ENCODE measurements around the gene CNTN2. TPM values are rescaled to one million over a fixed set of nuclear protein-coding genes. Genes with fewer than 3 reads are reported as not detected.

CNTN2 gene
- total RNA-seq, 6 experiments from 2014 or later, result not detected

DNA sequence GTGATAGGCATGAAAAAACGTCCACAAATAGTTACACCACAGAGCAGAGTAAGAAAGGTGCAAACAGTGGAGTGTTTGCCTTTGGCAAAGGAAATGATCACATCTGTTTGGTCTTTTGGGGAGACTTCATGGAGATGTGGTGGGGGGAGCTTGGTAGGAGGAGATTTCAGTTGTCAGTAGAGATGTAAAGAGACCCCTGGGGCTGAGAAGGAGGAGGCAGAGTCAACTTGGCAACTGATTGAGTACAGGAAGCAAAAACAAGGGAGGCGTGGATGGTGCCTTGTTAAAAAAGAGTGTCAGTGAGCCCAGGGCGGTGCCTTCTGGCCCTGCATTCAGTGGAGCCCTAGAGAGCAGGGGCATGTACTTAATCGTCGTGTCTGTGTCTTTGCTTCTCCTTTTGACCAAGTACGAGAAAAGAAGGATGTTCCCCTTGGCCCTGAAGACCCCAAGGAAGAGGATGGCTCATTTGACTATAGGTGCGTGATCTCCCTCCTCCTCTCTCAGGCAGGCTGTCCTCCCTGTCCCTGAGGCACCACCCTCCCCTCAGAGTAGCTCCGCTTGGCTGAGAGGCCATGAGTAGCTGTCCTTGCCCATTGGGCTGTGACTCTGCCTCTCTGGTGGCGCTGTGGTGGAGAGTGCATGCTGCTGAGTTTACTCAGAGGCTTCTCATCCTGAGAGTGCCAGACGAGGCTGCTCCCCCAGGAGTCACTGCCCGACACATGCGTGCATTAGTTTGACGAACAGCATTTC lies 30.4 kb upstream of the CNTN2 start:
- no peak for DNase-seq
- Mint-ChIP-seq H3K27me3 (ENCODE audit: insufficient read depth) (peaks cover 27% of the 10 kb centered on the region), H3K27ac (no peak overlapping the region), H3K4me1 (ENCODE audit: low read depth) (no peaks in the 10 kb centered on the region), H3K4me3 (no peak overlapping the region), H3K9me3 (no peaks in the 10 kb centered on the region), H3K36me3 (ENCODE audit: low read depth) (no peaks in the 10 kb centered on the region)
- TF ChIP-seq, protein P1, sequence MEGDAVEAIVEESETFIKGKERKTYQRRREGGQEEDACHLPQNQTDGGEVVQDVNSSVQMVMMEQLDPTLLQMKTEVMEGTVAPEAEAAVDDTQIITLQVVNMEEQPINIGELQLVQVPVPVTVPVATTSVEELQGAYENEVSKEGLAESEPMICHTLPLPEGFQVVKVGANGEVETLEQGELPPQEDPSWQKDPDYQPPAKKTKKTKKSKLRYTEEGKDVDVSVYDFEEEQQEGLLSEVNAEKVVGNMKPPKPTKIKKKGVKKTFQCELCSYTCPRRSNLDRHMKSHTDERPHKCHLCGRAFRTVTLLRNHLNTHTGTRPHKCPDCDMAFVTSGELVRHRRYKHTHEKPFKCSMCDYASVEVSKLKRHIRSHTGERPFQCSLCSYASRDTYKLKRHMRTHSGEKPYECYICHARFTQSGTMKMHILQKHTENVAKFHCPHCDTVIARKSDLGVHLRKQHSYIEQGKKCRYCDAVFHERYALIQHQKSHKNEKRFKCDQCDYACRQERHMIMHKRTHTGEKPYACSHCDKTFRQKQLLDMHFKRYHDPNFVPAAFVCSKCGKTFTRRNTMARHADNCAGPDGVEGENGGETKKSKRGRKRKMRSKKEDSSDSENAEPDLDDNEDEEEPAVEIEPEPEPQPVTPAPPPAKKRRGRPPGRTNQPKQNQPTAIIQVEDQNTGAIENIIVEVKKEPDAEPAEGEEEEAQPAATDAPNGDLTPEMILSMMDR (IDR thresholded peaks at IDR 0.05), result no peak

- no peak overlapping the region for H3K4me3 Mint-ChIP-seq
- no peak overlapping the region for H3K27ac Mint-ChIP-seq
- H3K27me3 Mint-ChIP-seq (ENCODE audit: insufficient read depth), result peaks cover 35% of the 10 kb centered on the region
- no peak for DNase-seq
- H3K9me3 Mint-ChIP-seq, result no peaks in the 10 kb centered on the region
- no peaks in the 10 kb centered on the region for H3K4me1 Mint-ChIP-seq (ENCODE audit: low read depth)
- no peaks in the 10 kb centered on the region for H3K36me3 Mint-ChIP-seq (ENCODE audit: low read depth)
- TF ChIP-seq, protein P1 (IDR thresholded peaks at IDR 0.05), result no peak
Observed at GRCh38 chr1:205013683-205014367, 29.2 kb upstream of the CNTN2 start.

- Mint-ChIP-seq H3K9me3 (no peaks in the 10 kb centered on the region), H3K27me3 (ENCODE audit: insufficient read depth) (peaks cover 36% of the 10 kb centered on the region)
Observed at GRCh38 chr1:205014783-205015182, 28.2 kb upstream of the CNTN2 start.

GRCh38 chr1:205015241-205015640 lies 27.8 kb upstream of the CNTN2 start:
- no peak overlapping the region for H3K27ac Mint-ChIP-seq
- no peak for DNase-seq
- no peak overlapping the region for H3K4me3 Mint-ChIP-seq
- H3K27me3 Mint-ChIP-seq (ENCODE audit: insufficient read depth), result peaks cover 36% of the 10 kb centered on the region
- TF ChIP-seq, protein P1 (IDR thresholded peaks at IDR 0.05), result no peak
- no peaks in the 10 kb centered on the region for H3K9me3 Mint-ChIP-seq
- no peaks in the 10 kb centered on the region for H3K36me3 Mint-ChIP-seq (ENCODE audit: low read depth)
- no peaks in the 10 kb centered on the region for H3K4me1 Mint-ChIP-seq (ENCODE audit: low read depth)

More at GRCh38 chr1:205014783-205015182, 28.2 kb upstream of the CNTN2 start:
- H3K4me3 Mint-ChIP-seq, result no peak overlapping the region
- H3K4me1 Mint-ChIP-seq (ENCODE audit: low read depth), result no peaks in the 10 kb centered on the region
- DNase-seq, result no peak
- no peak overlapping the region for H3K27ac Mint-ChIP-seq
- TF ChIP-seq, protein P1 (IDR thresholded peaks at IDR 0.05), result no peak
- H3K36me3 Mint-ChIP-seq (ENCODE audit: low read depth), result no peaks in the 10 kb centered on the region

DNA sequence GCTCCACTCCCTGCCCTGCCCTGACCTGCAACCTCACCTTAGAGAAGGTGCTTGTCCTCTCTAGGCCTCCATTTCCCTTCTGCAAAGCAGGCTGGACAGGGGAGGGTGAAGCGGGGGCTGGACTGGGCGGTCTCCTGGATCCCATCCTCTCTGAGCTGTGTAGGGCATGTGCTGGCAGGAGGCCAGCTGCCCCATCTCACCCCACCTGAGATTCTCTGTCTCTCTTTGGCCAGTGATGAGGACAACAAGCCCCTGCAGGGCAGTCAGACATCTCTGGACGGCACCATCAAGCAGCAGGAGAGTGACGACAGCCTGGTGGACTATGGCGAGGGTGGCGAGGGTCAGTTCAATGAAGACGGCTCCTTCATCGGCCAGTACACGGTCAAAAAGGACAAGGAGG lies 26.9 kb upstream of the CNTN2 start:
- Mint-ChIP-seq H3K4me1 (ENCODE audit: low read depth) (no peaks in the 10 kb centered on the region), H3K9me3 (no peaks in the 10 kb centered on the region), H3K4me3 (no peak overlapping the region), H3K27ac (no peak overlapping the region), H3K36me3 (ENCODE audit: low read depth) (no peaks in the 10 kb centered on the region), H3K27me3 (ENCODE audit: insufficient read depth) (peaks cover 37% of the 10 kb centered on the region)
- DNase-seq, result no peak
- TF ChIP-seq, protein P1 (IDR thresholded peaks at IDR 0.05), result no peak

Measured in HFFc6 (cell line).